ENCODE results near the gene SLC8B1. TPM values are rescaled to one million over a fixed set of nuclear protein-coding genes. Genes with fewer than 3 reads are reported as not detected.

SLC8B1 gene
- total RNA-seq, 6 experiments from 2014 or later: 12.6 to 32.7 (median 21.5) TPM

- no peak overlapping the region for H3K27ac ChIP-seq
- intact Hi-C loops (cut with DNase I): no loop called here
- ATAC-seq (no peak), DNase-seq (no peak)
- no peaks in the 10 kb centered on the region for H3K27me3 ChIP-seq
- H3K36me3 ChIP-seq: peaks cover 0 to 8% (median under 1%) of the 10 kb centered on the region in 4 donors
- WGBS (ENCODE audit: insufficient coverage, low coverage, low lambda C conversion rate, missing lambda C conversion rate): 100% methylated on average over 1 of the region's 6 CpGs
- H3K4me3 ChIP-seq: no peak overlapping the region
- TF ChIP-seq CTCF (IDR thresholded peaks at IDR 0.05) (no peak), POLR2A (IDR thresholded peaks at IDR 0.05) (no peak)
- H3K9me3 ChIP-seq: no peaks in the 10 kb centered on the region
- H3K4me1 ChIP-seq: no peaks in the 10 kb centered on the region
These were observed 36.9 kb upstream of the SLC8B1 start for GRCh38 chr12:113371808-113372207.

GRCh38 chr12:113370923-113371682 lies 36.2 kb upstream of the SLC8B1 start:
- ATAC-seq (no peak), DNase-seq (no peak)
- Histone ChIP-seq H3K27ac (no peak overlapping the region), H3K9me3 (no peaks in the 10 kb centered on the region), H3K4me1 (no peaks in the 10 kb centered on the region), H3K36me3 (peaks cover 0 to 8% (median under 1%) of the 10 kb centered on the region in 4 donors), H3K4me3 (no peak overlapping the region), H3K27me3 (no peaks in the 10 kb centered on the region)
- intact Hi-C loops (cut with DNase I): no loop called here
- 73% methylated on average over 3 of the region's 7 CpGs for WGBS (ENCODE audit: insufficient coverage, low coverage, low lambda C conversion rate, missing lambda C conversion rate)
- no peak for TF ChIP-seq POLR2A (IDR thresholded peaks at IDR 0.05)
- TF ChIP-seq CTCF (IDR thresholded peaks at IDR 0.05): no peak

- H3K4me3 ChIP-seq: no peak overlapping the region
- DNase-seq: no peak
- H3K36me3 ChIP-seq: peaks cover 0 to 2% (median under 1%) of the 10 kb centered on the region in 4 donors
- no peak for TF ChIP-seq CTCF (IDR thresholded peaks at IDR 0.05)
- no peak for TF ChIP-seq POLR2A (IDR thresholded peaks at IDR 0.05)
- no peaks in the 10 kb centered on the region for H3K9me3 ChIP-seq
- no peaks in the 10 kb centered on the region for H3K27me3 ChIP-seq
- 82% methylated on average over 6 of the region's 6 CpGs for WGBS (ENCODE audit: insufficient coverage, low coverage, low lambda C conversion rate, missing lambda C conversion rate)
- no peak for ATAC-seq
- intact Hi-C loops (cut with DNase I): no loop called here
- no peak overlapping the region for H3K27ac ChIP-seq
- H3K4me1 ChIP-seq: no peaks in the 10 kb centered on the region
These were observed 34.6 kb upstream of the SLC8B1 start for GRCh38 chr12:113369391-113369985.

- WGBS (ENCODE audit: insufficient coverage, low coverage, low lambda C conversion rate, missing lambda C conversion rate): 85% methylated on average over 2 of the region's 4 CpGs
- no peak for ATAC-seq
These were observed 33.4 kb upstream of the SLC8B1 start for GRCh38 chr12:113368331-113368730.

More at GRCh38 chr12:113368331-113368730, 33.4 kb upstream of the SLC8B1 start:
- Histone ChIP-seq H3K4me3 (no peak overlapping the region), H3K9me3 (no peaks in the 10 kb centered on the region), H3K27me3 (no peaks in the 10 kb centered on the region), H3K4me1 (no peaks in the 10 kb centered on the region), H3K36me3 (peaks cover 0 to 2% (median 0%) of the 10 kb centered on the region in 4 donors), H3K27ac (no peak overlapping the region)
- no peak for DNase-seq
- intact Hi-C loops (cut with DNase I): no loop called here
- TF ChIP-seq POLR2A (IDR thresholded peaks at IDR 0.05): no peak
- no peak for TF ChIP-seq CTCF (IDR thresholded peaks at IDR 0.05)

Measured in right lobe of liver (tissue), 6 donors.